ENCODE measurements around the gene RUFY1.
"Not testable (repeated sequence)": the region's sequence is repeated elsewhere in the genome, so short reads cannot be mapped to it uniquely, and the experiment has no call there.

RUFY1 gene

GRCh38 chr5:179624841-179625271 lies 74.5 kb downstream of the RUFY1 start:
- no peak for ATAC-seq
- TF ChIP-seq TSHZ2 (CRISPR knock-in tag; IDR thresholded peaks at IDR 0.05): no peak
- TF ChIP-seq ZC3H10 (CRISPR knock-in tag; IDR thresholded peaks at IDR 0.05): no peak
- TF ChIP-seq ARNTL (CRISPR knock-in tag; IDR thresholded peaks at IDR 0.05; ENCODE audit: borderline replicate concordance, low read depth): no peak
- TF ChIP-seq PPARA (CRISPR knock-in tag; IDR thresholded peaks at IDR 0.05; ENCODE audit: borderline replicate concordance): no peak
- TF ChIP-seq CREB5 (CRISPR knock-in tag; IDR thresholded peaks at IDR 0.05; ENCODE audit: low read depth): no peak
- no peak for TF ChIP-seq ESRRG (CRISPR knock-in tag; IDR thresholded peaks at IDR 0.05)
- no peak for TF ChIP-seq TOX (CRISPR knock-in tag; IDR thresholded peaks at IDR 0.05; ENCODE audit: borderline replicate concordance)
- no peak for TF ChIP-seq CSRNP3 (CRISPR knock-in tag; IDR thresholded peaks at IDR 0.05)
- no peak for TF ChIP-seq OSR1 (CRISPR knock-in tag; IDR thresholded peaks at IDR 0.05)
- no peak for TF ChIP-seq PATZ1 (CRISPR knock-in tag; IDR thresholded peaks at IDR 0.05; ENCODE audit: borderline replicate concordance)
- TF ChIP-seq POU6F1 (CRISPR knock-in tag; IDR thresholded peaks at IDR 0.05; ENCODE audit: borderline replicate concordance, low read depth): no peak
- no peak for TF ChIP-seq ZFP3 (CRISPR knock-in tag; IDR thresholded peaks at IDR 0.05)
- no peak for TF ChIP-seq SNAI2 (CRISPR knock-in tag; IDR thresholded peaks at IDR 0.05)
- TF ChIP-seq RARB (CRISPR knock-in tag; IDR thresholded peaks at IDR 0.05): no peak
- TF ChIP-seq CSDC2 (CRISPR knock-in tag; IDR thresholded peaks at IDR 0.05): no peak
- no peak for TF ChIP-seq BACH2 (CRISPR knock-in tag; IDR thresholded peaks at IDR 0.05; ENCODE audit: borderline replicate concordance)
- TF ChIP-seq ZNF8 (CRISPR knock-in tag; IDR thresholded peaks at IDR 0.05): no peak
- no peak for TF ChIP-seq ZNF565 (CRISPR knock-in tag; conservative IDR thresholded peaks at IDR 0.05; ENCODE audit: low read depth)

DNA sequence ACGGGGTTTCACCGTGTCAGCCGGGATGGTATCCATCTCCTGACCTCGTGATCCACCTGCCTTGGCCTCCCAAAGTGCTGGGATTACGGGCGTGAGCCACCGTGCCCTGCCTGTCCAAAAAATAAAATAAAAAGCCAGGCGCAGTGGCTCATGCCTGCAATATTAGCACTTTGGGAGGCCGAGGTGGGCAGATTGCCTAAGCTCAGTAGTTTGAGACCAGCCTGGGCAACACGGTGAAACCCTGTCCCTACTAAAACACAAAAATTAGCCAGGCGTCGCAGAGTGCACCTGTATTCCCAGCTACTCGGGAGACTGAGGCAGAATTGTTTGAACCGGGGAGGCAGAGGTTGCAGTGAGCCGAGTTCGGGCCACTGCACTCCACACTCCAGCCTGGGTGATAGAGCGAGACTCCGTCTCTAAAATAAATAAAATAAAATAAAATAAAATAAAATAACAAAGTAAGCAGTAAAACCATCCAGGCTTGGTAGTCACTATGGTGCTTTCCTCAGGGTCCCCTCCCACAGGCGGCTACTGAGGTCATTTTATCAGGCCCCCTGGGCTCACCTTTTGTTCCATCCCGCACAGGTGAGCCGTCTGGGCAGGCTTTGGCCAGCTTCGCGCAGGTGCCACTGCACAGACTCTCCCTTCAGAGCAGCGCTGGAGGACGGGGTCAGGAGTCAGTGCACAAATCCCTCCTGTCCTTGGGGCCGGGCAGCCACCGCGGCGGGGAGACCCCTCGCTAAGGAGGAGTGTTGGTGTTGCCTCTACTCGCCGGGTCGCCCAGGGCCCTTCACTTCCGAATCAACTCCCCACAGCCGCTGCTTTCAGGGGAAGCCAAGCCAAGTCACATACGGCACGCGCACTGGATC lies 83.4 kb downstream of the RUFY1 start:
- ATAC-seq: not testable (repeated sequence)

DNA sequence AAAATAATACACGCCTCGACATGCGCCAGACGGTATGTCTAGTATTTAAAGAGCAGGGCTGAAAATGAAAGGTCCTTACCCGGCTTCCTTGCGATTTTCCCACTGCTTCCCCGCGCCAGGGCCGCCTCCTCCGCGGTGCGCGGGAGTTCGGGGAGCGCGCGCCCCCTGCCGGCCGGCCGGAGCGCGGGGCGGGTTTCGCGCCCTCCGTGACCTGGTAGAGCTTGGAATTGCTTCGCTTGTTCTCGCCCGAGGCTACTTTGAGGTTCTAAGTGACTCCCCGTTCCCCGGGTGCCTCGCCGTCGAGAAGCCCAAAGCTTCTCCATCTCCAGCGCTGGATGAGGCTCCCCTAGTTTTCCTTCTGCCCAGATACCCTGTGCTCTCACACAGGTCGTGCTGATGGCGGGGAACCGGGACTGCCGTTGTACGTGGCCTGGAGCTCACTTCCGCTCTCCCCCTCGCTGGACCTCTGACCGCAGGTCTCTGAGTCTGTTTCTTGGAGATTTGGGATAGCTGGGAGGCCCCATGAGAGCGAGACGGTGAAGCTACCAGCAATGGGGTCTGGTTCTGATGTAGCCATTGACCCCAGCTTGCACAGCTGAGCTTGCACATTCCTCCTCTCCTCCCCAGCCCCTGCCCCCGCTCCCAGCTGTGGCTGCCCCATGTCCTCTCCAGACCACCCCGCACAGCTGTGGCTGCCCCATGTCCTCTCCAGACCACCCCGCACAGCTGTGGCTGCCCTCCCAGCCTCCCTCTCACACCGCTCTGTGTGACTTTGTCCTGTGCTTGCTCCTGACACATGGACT lies 84.2 kb downstream of the RUFY1 start:
- ATAC-seq: peak; percentile 98

DNA sequence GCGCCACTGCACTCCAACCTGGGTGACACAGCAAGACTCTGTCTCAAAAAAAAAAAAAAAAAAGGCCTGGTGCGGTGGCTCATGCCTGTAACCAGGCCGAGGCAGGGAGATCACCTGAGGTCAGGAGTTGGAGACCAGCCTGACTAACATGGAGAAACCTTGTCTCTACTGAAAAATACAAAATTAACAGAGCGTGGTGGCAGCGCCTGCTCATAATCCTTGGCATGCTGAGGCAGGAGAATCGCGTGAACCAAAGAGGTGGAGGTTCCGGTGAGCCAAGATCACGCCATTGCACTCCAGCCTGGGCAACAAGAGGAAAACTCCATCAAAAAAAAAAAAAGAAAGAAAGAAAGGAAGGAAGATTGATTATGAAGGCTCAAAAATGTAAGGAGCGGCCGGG lies 88.9 kb downstream of the RUFY1 start:
- ATAC-seq: not testable (repeated sequence)

- not testable (repeated sequence) for ATAC-seq
Observed at GRCh38 chr5:179641745-179642144, 91.4 kb downstream of the RUFY1 start.

GRCh38 chr5:179642626-179643025 lies 92.3 kb downstream of the RUFY1 start:
- not testable (repeated sequence) for ATAC-seq

DNA sequence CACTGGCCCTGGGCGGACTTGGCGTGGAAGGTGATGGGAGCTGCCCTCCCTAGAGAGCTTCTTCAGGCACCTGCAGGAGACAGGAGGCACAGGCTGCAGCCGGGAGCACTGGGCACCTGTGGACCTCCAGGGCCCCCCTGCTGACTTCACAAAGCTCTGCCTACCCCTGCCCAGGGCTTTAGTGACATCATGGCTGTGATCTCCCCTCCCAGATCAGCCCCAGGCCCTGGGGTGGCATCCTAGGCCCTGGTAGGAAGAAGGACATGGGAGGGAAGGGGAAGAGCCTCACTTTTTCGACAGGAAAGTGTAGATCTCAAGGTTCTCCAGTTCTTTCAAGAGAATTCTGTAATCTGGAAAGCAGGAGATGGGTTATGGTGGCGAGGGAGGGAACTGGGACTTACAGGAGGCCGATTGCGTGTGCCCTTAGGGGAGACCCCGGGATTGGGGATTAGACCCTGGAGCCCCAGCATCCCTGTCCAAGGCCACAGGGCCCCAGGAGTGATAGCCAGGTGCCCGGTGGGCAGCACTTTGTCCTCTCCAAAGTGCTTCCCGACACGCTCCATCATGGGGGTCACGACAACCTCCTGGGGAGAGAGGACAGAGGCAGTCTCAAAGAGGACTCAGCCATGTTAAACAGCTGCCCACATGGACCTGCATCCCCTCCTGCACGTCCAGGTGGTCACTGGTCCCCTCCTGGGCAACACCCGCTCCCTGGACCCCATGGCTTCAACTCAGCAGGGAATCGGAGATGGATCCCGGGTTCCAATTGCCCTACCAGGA lies 93.0 kb downstream of the RUFY1 start:
- ATAC-seq: not testable (repeated sequence)

- not testable (repeated sequence) for ATAC-seq
Observed at GRCh38 chr5:179644766-179645165, 94.4 kb downstream of the RUFY1 start.

Measured in SK-N-SH treated with all-trans-retinoic acid at 6 μM for 48 hours (cell line).